Panc1 (cell line): ENCODE measurements around the gene ADGRL1. TPM values are rescaled to one million over a fixed set of nuclear protein-coding genes. Genes with fewer than 3 reads are reported as not detected.

Experiments
- ATAC-seq: fragments of 200-7000 bp; cut with Tn5 transposase; 2 replicates; pipeline ENCODE4 v1.9.1; 2020; ENCODE audit warnings: mild to moderate bottlenecking, moderate library complexity
- BruUV-seq: library from RNA; stranded (reverse); fragments of 400-500 nt; replicated peaks from 2 replicates; lab custom pipeline; 2021; lab: Mats Ljungman, UMichigan
- CTCF ChIA-PET: fragments of 300-600 bp; sonication (Branson Sonifier 250); formaldehyde crosslinking; loops from one replicate; lab custom pipeline; 2022; ENCODE audit warnings: antibody characterized with exemption; lab: Charles Lee
- POLR2A ChIA-PET: fragments of 300-600 bp; sonication (Branson Sonifier 250); formaldehyde crosslinking; loops from one replicate; lab custom pipeline; 2022; ENCODE audit warnings: antibody characterized with exemption; lab: Charles Lee
- DNase-seq: peaks from one replicate; pipeline ENCODE4 v3.0.0-alpha.2; 2010; ENCODE audit warnings: low read depth, low spot score
- H3K27ac ChIP-seq: 2 replicates; pipeline ENCODE4 v1.5.1; 2011; ENCODE audit warnings: mild to moderate bottlenecking, low read length, inconsistent platforms
- H3K27me3 ChIP-seq: fragments of 200-500 bp; sonication (Bioruptor generic); 2 replicates; pipeline ENCODE4 v1.6.0; 2014; ENCODE audit warnings: low read length, inconsistent platforms; ENCODE audit not compliant: control insufficient read depth, insufficient read depth
- H3K36me3 ChIP-seq: fragments of 200-500 bp; sonication (Bioruptor generic); 2 replicates; pipeline ENCODE4 v1.5.1; 2014; ENCODE audit warnings: inconsistent platforms, mild to moderate bottlenecking, low read length, moderate library complexity; ENCODE audit not compliant: control insufficient read depth, insufficient read depth
- H3K4me1 ChIP-seq: 2 replicates; pipeline ENCODE4 v1.5.1; 2011; ENCODE audit warnings: inconsistent platforms, mild to moderate bottlenecking, low read length, moderate library complexity; ENCODE audit not compliant: control insufficient read depth, insufficient read depth
- H3K4me3 ChIP-seq, 2 experiments: 2 replicates each; pipeline ENCODE4 v1.5.1; 2011 to 2012; ENCODE audit warnings: low read depth in 2 of 2, low read length in 2 of 2, mild to moderate bottlenecking in 2 of 2, inconsistent platforms in 1 of 2, moderate library complexity in 1 of 2
- H3K9me3 ChIP-seq: fragments of 200-500 bp; sonication (Bioruptor generic); 2 replicates; pipeline ENCODE4 v1.5.1; 2014; ENCODE audit warnings: low read depth, mild to moderate bottlenecking, inconsistent platforms, low read length, moderate library complexity; ENCODE audit not compliant: control insufficient read depth, insufficient read depth
- CTCF ChIP-seq: fragments of 450-650 bp; IDR thresholded peaks from 2 replicates; pipeline ENCODE4 v1.5.1; 2017; ENCODE audit warnings: mild to moderate bottlenecking
- POLR2AphosphoS5 ChIP-seq: IDR thresholded peaks from 2 replicates; pipeline ENCODE4 v1.6.1; 2012; ENCODE audit warnings: mild to moderate bottlenecking, low read depth, low read length, moderate library complexity
- REST ChIP-seq, 2 experiments: IDR thresholded peaks; 2 replicates each; pipeline ENCODE4 v1.6.1; 2011 to 2012; ENCODE audit warnings: low read depth in 2 of 2, control low read depth in 1 of 2, low read length in 1 of 2, mild to moderate bottlenecking in 1 of 2, moderate library complexity in 1 of 2; ENCODE audit not compliant: insufficient read depth in 1 of 2
- SIN3A ChIP-seq: IDR thresholded peaks from 2 replicates; pipeline ENCODE4 v1.6.1; 2012; ENCODE audit warnings: low read depth, mild to moderate bottlenecking, low read length, moderate library complexity, borderline replicate concordance; ENCODE audit not compliant: insufficient read depth
- TCF7L2 ChIP-seq: IDR thresholded peaks from 2 replicates; pipeline ENCODE4 v1.6.1; 2011; ENCODE audit warnings: mild to moderate bottlenecking, low read depth, low read length, inconsistent platforms
- in situ Hi-C: cut with HindIII; loops from 2 replicates; pipeline ENCODE4 v1.10.0; 2016; ENCODE audit warnings: low sequenced_read_pairs, low pct_unique_long_range_greater_than_20kb
- intact Hi-C: fragments of 100-400 bp; cut with micrococcal nuclease; formaldehyde crosslinking; loops from one replicate; pipeline ENCODE4 v1.10.0; 2022; ENCODE audit not compliant: unreplicated experiment
- total RNA-seq: library from RNA; stranded (reverse); gene quantifications from one replicate; pipeline ENCODE4 v1.2.1, GENCODE V29; 2021; ENCODE audit not compliant: unreplicated experiment

The ADGRL1 gene
- total RNA-seq, 1 experiment from 2014 or later = 37.7 TPM

GRCh38 chr19:14156971-14157717, 48.8 kb downstream of the ADGRL1 start:
- CTCF ChIA-PET = no interaction called here
- no peak for ATAC-seq
- POLR2A ChIA-PET = no interaction called here

GRCh38 chr19:14156122-14156521, 49.8 kb downstream of the ADGRL1 start:
- Histone ChIP-seq H3K4me3 (no peak overlapping the region), H3K27me3 (no peaks in the 10 kb centered on the region), H3K9me3 (no peaks in the 10 kb centered on the region), H3K4me1 (no peaks in the 10 kb centered on the region), H3K36me3 (peaks cover 3% of the 10 kb centered on the region; the same call in 1 of the 2 replicates), H3K27ac (no peak overlapping the region)
- BruUV-seq = no TSS peak
- DNase-seq (no peak), ATAC-seq (no peak)
- intact Hi-C loops (no loop called here), in situ Hi-C loops (no loop called here)
- CTCF ChIA-PET = no interaction called here
- TF ChIP-seq CTCF (no peak), REST (IDR thresholded peaks at IDR 0.05; ENCODE audit: insufficient read depth in 1 of 2, low read depth in 2 of 2, low read length in 1 of 2) (no peak), SIN3A (no peak), TCF7L2 (no peak), POLR2AphosphoS5 (no peak)
- POLR2A ChIA-PET = no interaction called here

More at GRCh38 chr19:14156971-14157717, 48.8 kb downstream of the ADGRL1 start:
- TF ChIP-seq CTCF = no peak
- no peak for TF ChIP-seq TCF7L2
- TF ChIP-seq SIN3A = no peak
- TF ChIP-seq REST (IDR thresholded peaks at IDR 0.05; ENCODE audit: insufficient read depth in 1 of 2, low read depth in 2 of 2, low read length in 1 of 2) = no peak
- TF ChIP-seq POLR2AphosphoS5 = no peak
- Histone ChIP-seq H3K4me3 (no peak overlapping the region), H3K27ac (no peak overlapping the region), H3K9me3 (no peaks in the 10 kb centered on the region), H3K4me1 (no peaks in the 10 kb centered on the region), H3K27me3 (no peaks in the 10 kb centered on the region), H3K36me3 (peaks cover 3% of the 10 kb centered on the region; the same call in 1 of the 2 replicates)
- no peak for DNase-seq
- in situ Hi-C loops (no loop called here), intact Hi-C loops (no loop called here)
- no TSS peak for BruUV-seq
